Measurements from ENCODE around the gene GAB2.

GRCh38 chr11:78344676-78345075, 72.9 kb downstream of the GAB2 start:
- TF ChIP-seq CTCF (IDR thresholded peaks at IDR 0.05) (no peak), POLR2A (IDR thresholded peaks at IDR 0.05) (no peak)
